WTC11 (cell line): Measurements from ENCODE around the gene APOL6. TPM values are rescaled to one million over a fixed set of nuclear protein-coding genes. Genes with fewer than 3 reads are reported as not detected.

Experiments used
- ATAC-seq: fragments of 200-7000 bp; cut with Tn5 transposase; 2 replicates; pipeline ENCODE4 v1.10.0; 2021; ENCODE audit warnings: mild to moderate bottlenecking, moderate library complexity
- CTCF ChIA-PET: fragments of 300-600 bp; sonication (Branson Sonifier 250); formaldehyde crosslinking; loops from one replicate; lab custom pipeline; 2021; ENCODE audit warnings: antibody characterized with exemption; lab: Charles Lee
- POLR2A ChIA-PET: fragments of 350-600 bp; sonication (Branson Sonifier 250); formaldehyde crosslinking; loops from one replicate; lab custom pipeline; 2021; ENCODE audit warnings: antibody characterized with exemption; lab: Charles Lee
- DNase-seq: peaks from one replicate; pipeline ENCODE4 v3.0.0; 2021; ENCODE audit warnings: low spot score
- H3K27ac Mint-ChIP-seq: 2 replicates; pipeline ENCODE4 v1.8.0; 2021; ENCODE audit warnings: mixed read lengths
- H3K27me3 Mint-ChIP-seq: 2 replicates; pipeline ENCODE4 v1.8.0; 2021; ENCODE audit warnings: low read depth, mild to moderate bottlenecking, moderate library complexity, mixed read lengths
- H3K36me3 Mint-ChIP-seq: 2 replicates; pipeline ENCODE4 v1.8.0; 2021; ENCODE audit warnings: mixed read lengths
- H3K4me1 Mint-ChIP-seq: 2 replicates; pipeline ENCODE4 v1.8.0; 2022; ENCODE audit warnings: mixed read lengths
- H3K4me3 Mint-ChIP-seq: 2 replicates; pipeline ENCODE4 v1.8.0; 2021; ENCODE audit warnings: mild to moderate bottlenecking, moderate library complexity, mixed read lengths
- H3K9me3 Mint-ChIP-seq: 2 replicates; pipeline ENCODE4 v1.8.0; 2021; ENCODE audit warnings: mixed read lengths
- ATF1 ChIP-seq: sonication (generic); formaldehyde crosslinking; IDR thresholded peaks from 2 replicates; pipeline ENCODE4 v1.8.1; 2023; ENCODE audit warnings: mild to moderate bottlenecking, moderate library complexity, missing genetic modification reagents
- CREB1 ChIP-seq: sonication (generic); formaldehyde crosslinking; IDR thresholded peaks from 2 replicates; pipeline ENCODE4 v1.8.0; 2023; ENCODE audit warnings: mild to moderate bottlenecking, missing genetic modification reagents
- CREM ChIP-seq: sonication (generic); formaldehyde crosslinking; IDR thresholded peaks from 2 replicates; pipeline ENCODE4 v1.8.1; 2022; ENCODE audit warnings: mild to moderate bottlenecking, missing genetic modification reagents, moderate library complexity
- IRF2 ChIP-seq: sonication (generic); formaldehyde crosslinking; IDR thresholded peaks from 2 replicates; pipeline ENCODE4 v1.8.0; 2022; ENCODE audit warnings: low read depth, missing genetic modification reagents, borderline replicate concordance
- JAZF1 ChIP-seq: fragments of 250-450 bp; sonication (Bioruptor Pico); IDR thresholded peaks from 2 replicates; pipeline ENCODE4 v1.9.0; 2021; ENCODE audit warnings: moderate library complexity, mild to moderate bottlenecking, inconsistent platforms
- MYBL2 ChIP-seq: sonication (generic); formaldehyde crosslinking; IDR thresholded peaks from 2 replicates; pipeline ENCODE4 v1.8.1; 2023; ENCODE audit warnings: mild to moderate bottlenecking, moderate library complexity, missing genetic modification reagents
- SP1 ChIP-seq: sonication (generic); formaldehyde crosslinking; conservative IDR thresholded peaks from 2 replicates; pipeline ENCODE4 v1.8.1; 2022; ENCODE audit warnings: missing genetic modification reagents
- TEAD1 ChIP-seq: sonication (generic); formaldehyde crosslinking; IDR thresholded peaks from 2 replicates; pipeline ENCODE4 v1.8.0; 2022; ENCODE audit warnings: mild to moderate bottlenecking, missing genetic modification reagents
- TP53 ChIP-seq: sonication (generic); formaldehyde crosslinking; IDR thresholded peaks from 2 replicates; pipeline ENCODE4 v1.8.1; 2023; ENCODE audit warnings: mild to moderate bottlenecking, missing genetic modification reagents
- total RNA-seq: library from RNA; stranded (reverse); gene quantifications from 3 replicates; pipeline ENCODE4 v1.2.3, GENCODE V29; 2021
- TF ChIP-seq, protein P1 (sequence below): sonication (generic); formaldehyde crosslinking; IDR thresholded peaks from 2 replicates; pipeline ENCODE4 v1.8.0; 2022; ENCODE audit warnings: mild to moderate bottlenecking, missing genetic modification reagents
- TF ChIP-seq, protein P2 (sequence below): fragments of 200-600 bp; IDR thresholded peaks from 2 replicates; pipeline ENCODE4 v1.8.0; 2022; ENCODE audit warnings: antibody characterized with exemption
- TF ChIP-seq, protein P3 (sequence below): fragments of 250-450 bp; sonication (Bioruptor Pico); IDR thresholded peaks from 2 replicates; pipeline ENCODE4 v1.9.0; 2021; ENCODE audit warnings: moderate library complexity, mild to moderate bottlenecking, inconsistent platforms, borderline replicate concordance
- TF ChIP-seq, protein P4 (sequence below): fragments of 250-450 bp; sonication (Bioruptor Pico); IDR thresholded peaks from 2 replicates; pipeline ENCODE4 v1.9.0; 2021; ENCODE audit warnings: mild to moderate bottlenecking
- TF ChIP-seq, protein P5 (sequence below): sonication (generic); formaldehyde crosslinking; IDR thresholded peaks from 2 replicates; pipeline ENCODE4 v1.8.0; 2023; ENCODE audit warnings: mild to moderate bottlenecking, missing genetic modification reagents

APOL6 gene
- total RNA-seq, 1 experiment from 2014 or later = 0.17 TPM

DNA sequence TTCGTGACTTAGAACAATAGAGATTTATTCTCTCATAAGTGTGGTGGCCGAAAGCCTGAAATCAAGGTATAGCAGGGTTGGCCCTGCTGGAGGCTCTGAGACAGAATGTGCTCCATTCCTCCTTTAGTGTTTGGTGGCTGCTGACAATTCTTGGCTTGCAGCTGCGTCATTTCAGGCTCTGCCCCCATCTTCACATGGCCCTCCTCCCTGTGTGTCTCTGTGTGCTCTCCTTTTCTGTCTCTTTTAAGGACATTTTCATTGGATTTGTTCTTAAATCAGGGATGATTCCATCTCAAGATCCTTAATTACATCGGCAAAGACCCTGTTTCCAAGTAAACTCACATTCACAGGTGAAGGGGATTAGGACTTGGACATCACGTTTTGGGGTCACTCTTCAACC, 10.2 kb upstream of the APOL6 start:
- no peak for DNase-seq
- CTCF ChIA-PET = interaction anchor here (0.6 to 2.3 kb wide), 7 partner anchors 10 to 486 kb away, joined by 3 to 7 read pairs (median 3); partner anchors contain the start of genes APOL6 and MB
- H3K4me1 Mint-ChIP-seq = peaks cover 42% of the 10 kb centered on the region
- TF ChIP-seq, protein P1, sequence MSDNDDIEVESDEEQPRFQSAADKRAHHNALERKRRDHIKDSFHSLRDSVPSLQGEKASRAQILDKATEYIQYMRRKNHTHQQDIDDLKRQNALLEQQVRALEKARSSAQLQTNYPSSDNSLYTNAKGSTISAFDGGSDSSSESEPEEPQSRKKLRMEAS (CRISPR knock-in tag) = no peak
- TF ChIP-seq, protein P2, sequence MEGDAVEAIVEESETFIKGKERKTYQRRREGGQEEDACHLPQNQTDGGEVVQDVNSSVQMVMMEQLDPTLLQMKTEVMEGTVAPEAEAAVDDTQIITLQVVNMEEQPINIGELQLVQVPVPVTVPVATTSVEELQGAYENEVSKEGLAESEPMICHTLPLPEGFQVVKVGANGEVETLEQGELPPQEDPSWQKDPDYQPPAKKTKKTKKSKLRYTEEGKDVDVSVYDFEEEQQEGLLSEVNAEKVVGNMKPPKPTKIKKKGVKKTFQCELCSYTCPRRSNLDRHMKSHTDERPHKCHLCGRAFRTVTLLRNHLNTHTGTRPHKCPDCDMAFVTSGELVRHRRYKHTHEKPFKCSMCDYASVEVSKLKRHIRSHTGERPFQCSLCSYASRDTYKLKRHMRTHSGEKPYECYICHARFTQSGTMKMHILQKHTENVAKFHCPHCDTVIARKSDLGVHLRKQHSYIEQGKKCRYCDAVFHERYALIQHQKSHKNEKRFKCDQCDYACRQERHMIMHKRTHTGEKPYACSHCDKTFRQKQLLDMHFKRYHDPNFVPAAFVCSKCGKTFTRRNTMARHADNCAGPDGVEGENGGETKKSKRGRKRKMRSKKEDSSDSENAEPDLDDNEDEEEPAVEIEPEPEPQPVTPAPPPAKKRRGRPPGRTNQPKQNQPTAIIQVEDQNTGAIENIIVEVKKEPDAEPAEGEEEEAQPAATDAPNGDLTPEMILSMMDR = no peak
- no peak for TF ChIP-seq ATF1
- TF ChIP-seq, all 79 proteins: peak for 0
- ATAC-seq = no peak
- no peak overlapping the region for H3K27ac Mint-ChIP-seq
- H3K9me3 Mint-ChIP-seq = peaks cover 5% of the 10 kb centered on the region
- POLR2A ChIA-PET = no interaction called here
- no peak overlapping the region for H3K4me3 Mint-ChIP-seq
- no peaks in the 10 kb centered on the region for H3K36me3 Mint-ChIP-seq
- no peaks in the 10 kb centered on the region; the same call in none of the 2 replicates for H3K27me3 Mint-ChIP-seq

DNA sequence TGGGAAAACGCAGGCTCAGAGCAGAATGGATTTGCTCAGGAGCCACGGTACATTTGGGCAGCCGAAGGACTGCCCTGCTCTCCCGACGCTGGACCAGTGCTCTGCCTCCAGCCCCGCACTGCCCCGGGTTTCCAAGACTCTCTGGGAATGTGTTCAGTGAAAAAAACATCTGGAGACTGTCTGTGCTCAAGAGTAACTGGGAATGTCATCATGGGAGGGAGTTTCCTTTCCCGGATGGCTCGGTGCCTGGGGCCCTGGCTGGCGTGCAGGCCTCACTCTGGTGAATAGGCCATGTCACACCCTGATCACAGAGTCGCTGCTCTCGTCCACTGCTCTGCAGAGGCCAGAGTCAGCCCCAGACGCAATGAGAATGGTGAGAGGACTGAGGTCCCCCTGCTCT, 9.8 kb upstream of the APOL6 start:
- no peak overlapping the region for H3K27ac Mint-ChIP-seq
- DNase-seq = no peak

DNA sequence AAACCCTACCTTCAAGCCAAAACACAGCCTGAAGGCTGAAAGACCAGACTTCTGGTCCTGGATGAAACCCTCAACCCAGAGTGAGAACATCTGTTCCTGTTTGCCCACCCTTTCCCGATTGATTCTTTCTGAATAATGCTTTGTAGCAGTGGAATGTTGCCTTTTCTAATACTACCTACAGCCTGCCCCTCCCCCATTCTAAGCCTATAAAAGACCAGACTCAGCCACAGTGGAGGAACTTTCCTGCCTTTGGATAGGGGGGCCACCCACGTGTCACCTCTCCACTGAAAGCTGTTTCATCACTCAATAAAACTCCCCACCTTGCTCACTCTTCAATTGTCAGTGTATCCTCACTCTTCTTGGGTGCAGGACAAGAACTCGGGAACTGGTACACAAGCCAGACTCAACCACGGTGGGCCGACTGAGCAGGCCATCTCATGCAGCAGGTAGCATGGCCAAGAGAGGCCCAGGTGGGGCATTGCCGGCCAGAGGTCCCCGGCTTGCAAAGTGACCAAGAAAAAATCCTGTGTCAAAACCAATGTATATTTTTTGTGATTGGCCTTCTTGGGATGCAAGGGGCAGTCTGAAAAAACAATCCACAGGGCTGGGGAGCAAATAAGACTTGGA, 6.6 kb upstream of the APOL6 start:
- Mint-ChIP-seq H3K36me3 (no peaks in the 10 kb centered on the region), H3K27ac (no peak overlapping the region), H3K4me3 (no peak overlapping the region), H3K9me3 (no peaks in the 10 kb centered on the region), H3K27me3 (no peaks in the 10 kb centered on the region; the same call in 1 of the 2 replicates), H3K4me1 (peaks cover 40% of the 10 kb centered on the region)
- no peak for TF ChIP-seq TP53 (CRISPR knock-in tag)
- TF ChIP-seq TEAD1 (CRISPR knock-in tag) = no peak
- no peak for TF ChIP-seq CREB1 (CRISPR knock-in tag)
- TF ChIP-seq, protein P3, sequence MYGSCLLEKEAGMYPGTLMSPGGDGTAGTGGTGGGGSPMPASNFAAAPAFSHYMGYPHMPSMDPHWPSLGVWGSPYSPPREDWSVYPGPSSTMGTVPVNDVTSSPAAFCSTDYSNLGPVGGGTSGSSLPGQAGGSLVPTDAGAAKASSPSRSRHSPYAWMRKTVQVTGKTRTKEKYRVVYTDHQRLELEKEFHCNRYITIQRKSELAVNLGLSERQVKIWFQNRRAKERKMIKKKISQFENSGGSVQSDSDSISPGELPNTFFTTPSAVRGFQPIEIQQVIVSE (CRISPR knock-in tag) = no peak
- no peak for TF ChIP-seq IRF2
- POLR2A ChIA-PET = no interaction called here
- CTCF ChIA-PET = interaction anchor here (2.0 kb wide), 1 partner anchor 10 kb away, joined by 14 read pairs; no protein-coding TSS in a partner anchor
- ATAC-seq (no peak), DNase-seq (no peak)

More for the DNA sequence above, 9.8 kb upstream of the APOL6 start:
- TF ChIP-seq SP1 (CRISPR knock-in tag) (no peak), JAZF1 (CRISPR knock-in tag) (no peak), MYBL2 (CRISPR knock-in tag) (no peak), CREM (no peak)
- TF ChIP-seq, protein P4, sequence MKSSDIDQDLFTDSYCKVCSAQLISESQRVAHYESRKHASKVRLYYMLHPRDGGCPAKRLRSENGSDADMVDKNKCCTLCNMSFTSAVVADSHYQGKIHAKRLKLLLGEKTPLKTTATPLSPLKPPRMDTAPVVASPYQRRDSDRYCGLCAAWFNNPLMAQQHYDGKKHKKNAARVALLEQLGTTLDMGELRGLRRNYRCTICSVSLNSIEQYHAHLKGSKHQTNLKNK (CRISPR knock-in tag) = no peak
- TF ChIP-seq, protein P5, sequence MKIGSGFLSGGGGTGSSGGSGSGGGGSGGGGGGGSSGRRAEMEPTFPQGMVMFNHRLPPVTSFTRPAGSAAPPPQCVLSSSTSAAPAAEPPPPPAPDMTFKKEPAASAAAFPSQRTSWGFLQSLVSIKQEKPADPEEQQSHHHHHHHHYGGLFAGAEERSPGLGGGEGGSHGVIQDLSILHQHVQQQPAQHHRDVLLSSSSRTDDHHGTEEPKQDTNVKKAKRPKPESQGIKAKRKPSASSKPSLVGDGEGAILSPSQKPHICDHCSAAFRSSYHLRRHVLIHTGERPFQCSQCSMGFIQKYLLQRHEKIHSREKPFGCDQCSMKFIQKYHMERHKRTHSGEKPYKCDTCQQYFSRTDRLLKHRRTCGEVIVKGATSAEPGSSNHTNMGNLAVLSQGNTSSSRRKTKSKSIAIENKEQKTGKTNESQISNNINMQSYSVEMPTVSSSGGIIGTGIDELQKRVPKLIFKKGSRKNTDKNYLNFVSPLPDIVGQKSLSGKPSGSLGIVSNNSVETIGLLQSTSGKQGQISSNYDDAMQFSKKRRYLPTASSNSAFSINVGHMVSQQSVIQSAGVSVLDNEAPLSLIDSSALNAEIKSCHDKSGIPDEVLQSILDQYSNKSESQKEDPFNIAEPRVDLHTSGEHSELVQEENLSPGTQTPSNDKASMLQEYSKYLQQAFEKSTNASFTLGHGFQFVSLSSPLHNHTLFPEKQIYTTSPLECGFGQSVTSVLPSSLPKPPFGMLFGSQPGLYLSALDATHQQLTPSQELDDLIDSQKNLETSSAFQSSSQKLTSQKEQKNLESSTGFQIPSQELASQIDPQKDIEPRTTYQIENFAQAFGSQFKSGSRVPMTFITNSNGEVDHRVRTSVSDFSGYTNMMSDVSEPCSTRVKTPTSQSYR (CRISPR knock-in tag) = no peak
- no peaks in the 10 kb centered on the region for H3K36me3 Mint-ChIP-seq
- CTCF ChIA-PET = interaction anchor here (1.3 to 2.3 kb wide), 3 partner anchors 10 to 427 kb away, joined by 6 to 7 read pairs (median 6); partner anchors contain the start of gene APOL6
- peaks cover 5% of the 10 kb centered on the region for H3K9me3 Mint-ChIP-seq
- H3K4me3 Mint-ChIP-seq = no peak overlapping the region
- POLR2A ChIA-PET = no interaction called here
- peaks cover 42% of the 10 kb centered on the region for H3K4me1 Mint-ChIP-seq
- no peak for ATAC-seq
- no peaks in the 10 kb centered on the region; the same call in 1 of the 2 replicates for H3K27me3 Mint-ChIP-seq
